Hematopoietic multipotent progenitor cell treated with erythropoietin and hydrocortisone succinate and interleukin-3 and kit ligand, for 15 days (in vitro differentiated cells): ENCODE data around the gene IL2RG.

Experiments used
- DNase-seq: peaks from one replicate; pipeline ENCODE4 v3.0.0-alpha.2; 2015; ENCODE audit warnings: low spot score

The IL2RG gene

DNA sequence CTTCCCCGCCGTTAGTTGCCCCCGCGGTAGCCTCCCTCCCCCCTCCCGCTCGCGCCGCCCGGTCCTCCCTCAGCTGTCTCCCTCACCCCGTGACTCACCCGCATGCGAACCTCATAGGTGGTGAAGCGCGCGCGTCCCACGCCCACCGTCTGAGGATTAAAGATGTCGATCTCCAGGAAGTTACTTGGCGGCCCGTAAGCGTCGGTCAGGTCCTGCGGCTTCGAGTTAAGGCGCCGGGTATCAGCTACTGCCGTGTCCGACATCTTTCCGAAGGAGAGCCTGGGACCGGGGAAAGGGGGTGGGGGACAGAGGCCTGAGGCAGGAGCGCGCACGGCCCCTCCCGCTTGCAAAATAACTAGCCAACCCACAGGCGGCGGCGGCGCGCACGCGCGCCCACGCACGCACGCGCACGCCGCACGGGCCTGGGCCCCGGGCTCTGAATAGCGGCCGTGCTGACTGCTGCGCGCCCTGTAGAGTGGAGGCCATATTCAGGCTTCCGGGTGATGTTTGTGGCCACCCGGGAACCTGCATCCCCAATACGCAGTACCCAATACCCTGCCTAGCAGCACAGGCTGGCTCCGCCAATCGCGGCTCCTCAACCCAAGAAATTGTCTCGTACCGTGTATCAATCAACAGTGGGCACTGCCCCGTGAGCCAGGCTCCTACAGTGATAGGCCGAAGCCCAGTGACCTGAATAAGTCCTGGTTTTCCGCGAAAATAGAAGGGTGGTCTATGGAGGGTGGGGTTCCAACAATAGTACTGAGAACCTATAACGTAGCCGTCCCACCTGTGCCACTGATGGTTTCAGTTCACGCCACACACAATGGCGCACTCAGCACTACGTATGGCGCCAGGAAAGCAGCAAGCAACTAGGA, 43.1 kb downstream of the IL2RG start, which contains the start of gene SNX12:
TSS of gene SNX12 (minus strand) at position 291 of the 875 bp plus-strand sequence. CDS start at position 263, 28 bp downstream.
- DNase-seq, result peak; percentile 83

DNA sequence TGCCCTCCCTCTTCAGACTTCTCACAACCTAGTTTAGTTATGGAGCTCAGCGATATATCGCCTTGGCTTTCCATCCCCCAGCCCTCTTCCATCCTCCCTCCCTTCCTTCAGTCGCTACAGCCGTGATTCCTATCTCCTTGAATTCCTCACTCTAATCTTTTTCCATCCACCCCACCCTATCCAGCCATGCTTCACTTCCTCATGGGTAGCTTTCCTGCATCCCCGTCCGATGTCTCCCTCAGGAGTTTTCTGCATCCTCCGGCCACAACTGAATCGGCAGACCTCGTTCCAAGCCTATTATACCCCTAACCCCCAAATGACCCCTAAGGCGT, 43.7 kb downstream of the IL2RG start:
- DNase-seq, result no peak

GRCh38 chrX:71067089-71067488, 44.3 kb downstream of the IL2RG start:
- no peak for DNase-seq

- no peak for DNase-seq
Measured at GRCh38 chrX:71060127-71060526, 51.2 kb downstream of the IL2RG start.

GRCh38 chrX:71057848-71058530, 53.4 kb downstream of the IL2RG start:
- DNase-seq, result no peak
